Liver (tissue), 9 donors: ENCODE results near the gene SYT2. TPM values are rescaled to one million over a fixed set of nuclear protein-coding genes. Genes with fewer than 3 reads are reported as not detected.

Experiments used
- DNase-seq: peaks from one replicate; pipeline ENCODE4 v3.0.0-alpha.2; 2017; ENCODE audit warnings: low spot score
- H3K27ac ChIP-seq, 2 donors: one replicate each; pipeline ENCODE4 v1.7.0; 2013; ENCODE audit warnings: inconsistent platforms in 2 of 2, low read length in 2 of 2, control low read depth in 1 of 2, low read depth in 1 of 2, mild to moderate bottlenecking in 1 of 2
- H3K27me3 ChIP-seq, 4 donors: one replicate each; pipeline versions ENCODE4 v1.6.1 to v1.7.0; 2013; ENCODE audit warnings: low read length in 3 of 4, inconsistent platforms in 1 of 4, mild to moderate bottlenecking in 1 of 4, moderate library complexity in 1 of 4; ENCODE audit not compliant: control insufficient read depth in 4 of 4, insufficient read depth in 4 of 4
- H3K36me3 ChIP-seq, 4 donors: one replicate each; pipeline versions ENCODE4 v1.6.1 to v1.7.0; 2013; ENCODE audit warnings: low read length in 3 of 4, mild to moderate bottlenecking in 3 of 4, low read depth in 1 of 4, moderate library complexity in 1 of 4; ENCODE audit not compliant: control insufficient read depth in 4 of 4, insufficient read depth in 3 of 4
- H3K4me1 ChIP-seq, 4 donors: one replicate each; pipeline versions ENCODE4 v1.6.1 to v1.7.0; 2013; ENCODE audit warnings: low read length in 3 of 4, mild to moderate bottlenecking in 3 of 4, moderate library complexity in 1 of 4; ENCODE audit not compliant: control insufficient read depth in 4 of 4, insufficient read depth in 4 of 4
- H3K4me3 ChIP-seq, 3 donors: one replicate each; pipeline versions ENCODE4 v1.6.1 to v1.7.0; 2013; ENCODE audit warnings: low read length in 3 of 3, control low read depth in 1 of 3, low read depth in 1 of 3, mild to moderate bottlenecking in 1 of 3
- H3K9ac ChIP-seq, 2 donors: one replicate each; pipeline ENCODE4 v1.7.0; 2013; ENCODE audit warnings: low read length in 2 of 2, mild to moderate bottlenecking in 2 of 2, moderate library complexity in 2 of 2, control low read depth in 1 of 2, low read depth in 1 of 2
- H3K9me3 ChIP-seq, 4 donors: one replicate each; pipeline versions ENCODE4 v1.6.1 to v1.7.0; 2013; ENCODE audit warnings: low read length in 3 of 4; ENCODE audit not compliant: control insufficient read depth in 4 of 4
- ATF3 ChIP-seq: IDR thresholded peaks from 2 replicates; pipeline ENCODE4 v1.6.1; 2016; ENCODE audit warnings: antibody characterized with exemption
- CTCF ChIP-seq: fragments of 150-350 bp; IDR thresholded peaks from 2 replicates; pipeline ENCODE4 v1.5.1; 2017; ENCODE audit warnings: improper control_type of control experiment, low read depth, low read length; ENCODE audit not compliant: missing input control
- EGR1 ChIP-seq, 2 donors: IDR thresholded peaks; 2 replicates each; pipeline ENCODE4 v1.6.1; 2016 to 2018; ENCODE audit warnings: antibody characterized with exemption in 2 of 2, low read depth in 2 of 2
- FOXA1 ChIP-seq: IDR thresholded peaks from 2 replicates; pipeline ENCODE4 v1.6.1; 2016; ENCODE audit warnings: antibody characterized with exemption
- FOXA2 ChIP-seq: IDR thresholded peaks from 2 replicates; pipeline ENCODE4 v1.6.1; 2016; ENCODE audit warnings: antibody characterized with exemption
- GABPA ChIP-seq, 2 donors: IDR thresholded peaks in 1 of 2; conservative IDR thresholded peaks in 1 of 2; 2 replicates each; pipeline ENCODE4 v1.6.1; 2016; ENCODE audit warnings: antibody characterized with exemption in 2 of 2, mild to moderate bottlenecking in 1 of 2, moderate library complexity in 1 of 2
- HNF4A ChIP-seq, 2 donors: conservative IDR thresholded peaks; 2 replicates each; pipeline ENCODE4 v1.6.1; 2016; ENCODE audit warnings: antibody characterized with exemption in 2 of 2, mild to moderate bottlenecking in 2 of 2
- HNF4G ChIP-seq: IDR thresholded peaks from 2 replicates; pipeline ENCODE4 v1.6.1; 2016; ENCODE audit warnings: antibody characterized with exemption
- JUND ChIP-seq, 2 donors: IDR thresholded peaks; 2 replicates each; pipeline ENCODE4 v1.6.1; 2016; ENCODE audit warnings: antibody characterized with exemption in 2 of 2
- MAX ChIP-seq: IDR thresholded peaks from 2 replicates; pipeline ENCODE4 v1.6.1; 2016; ENCODE audit warnings: antibody characterized with exemption
- NR2F2 ChIP-seq: IDR thresholded peaks from 2 replicates; pipeline ENCODE4 v1.6.1; 2016; ENCODE audit warnings: antibody characterized with exemption
- REST ChIP-seq: IDR thresholded peaks from 2 replicates; pipeline ENCODE4 v1.6.1; 2016; ENCODE audit warnings: antibody characterized with exemption, mild to moderate bottlenecking
- RXRA ChIP-seq, 2 donors: IDR thresholded peaks; 2 replicates each; pipeline ENCODE4 v1.6.1; 2017 to 2018; ENCODE audit warnings: antibody characterized with exemption in 2 of 2, mild to moderate bottlenecking in 1 of 2
- SP1 ChIP-seq: IDR thresholded peaks from 2 replicates; pipeline ENCODE4 v1.6.1; 2018; ENCODE audit warnings: antibody characterized with exemption, mild to moderate bottlenecking
- TAF1 ChIP-seq: conservative IDR thresholded peaks from 2 replicates; pipeline ENCODE4 v1.6.1; 2016; ENCODE audit warnings: antibody characterized with exemption, mild to moderate bottlenecking
- YY1 ChIP-seq: IDR thresholded peaks from 2 replicates; pipeline ENCODE4 v1.6.1; 2016; ENCODE audit warnings: antibody characterized with exemption, mild to moderate bottlenecking
- ZBTB33 ChIP-seq: IDR thresholded peaks from 2 replicates; pipeline ENCODE4 v1.6.1; 2016; ENCODE audit warnings: antibody characterized with exemption
- WGBS: extraction: QIAGEN DNeasy Blood & Tissue Kit; methylation state at CpG from one replicate; pipeline ENCODE4 v1.1.7; 2013; 5-methylcytosine and 5-hydroxymethylcytosine counted together
- polyA plus RNA-seq, 2 donors: library from polyadenylated mRNA; stranded (reverse) in 1 of 2; unstranded in 1 of 2; fragments of 200-250 nt in 1 of 2; fragments of >200 nt in 1 of 2; fragmentation: Nextera tagmentation in 1 of 2; extraction: Ambion mirVana in 1 of 2; gene quantifications; one replicate each; pipeline versions ENCODE4 v1.2.1 to v1.2.3, GENCODE V29; 2013 to 2015
- total RNA-seq, 2 donors: library from RNA; depleted of rRNA; stranded (reverse); fragments of >200 nt; gene quantifications; one replicate each; pipeline ENCODE4 v1.2.3, GENCODE V29; 2014
- donor health status: healthy.
- donor health status: healthy.
- donor health status: healthy.
- donor health status: healthy.
- donor health status: healthy.

Gene SYT2
- total and polyA plus RNA-seq, 4 donors: under 0.01 to 0.07 TPM; not detected in 2

GRCh38 chr1:202648605-202649226, 61.5 kb downstream of the SYT2 start:
- no peak for DNase-seq
- Histone ChIP-seq H3K27me3 (peaks cover 0 to 11% (median 4%) of the 10 kb centered on the region in 4 donors), H3K27ac (no peak overlapping the region), H3K4me1 (peaks cover 0 to 5% (median 2%) of the 10 kb centered on the region in 4 donors), H3K36me3 (no peaks in the 10 kb centered on the region), H3K9me3 (no peaks in the 10 kb centered on the region), H3K4me3 (no peak overlapping the region), H3K9ac (no peak overlapping the region)
- 66% methylated on average over 2 of the region's 2 CpGs for WGBS
- TF ChIP-seq MAX (no peak), ZBTB33 (no peak), GABPA (IDR thresholded peaks at IDR 0.05 in 1 of 2, conservative IDR thresholded peaks at IDR 0.05 in 1 of 2) (no peak), FOXA1 (no peak), SP1 (no peak), JUND (IDR thresholded peaks at IDR 0.05) (no peak), REST (no peak), NR2F2 (no peak), FOXA2 (no peak)

GRCh38 chr1:202645097-202645476, 65.2 kb downstream of the SYT2 start:
- no peaks in the 10 kb centered on the region for H3K9me3 ChIP-seq

More at GRCh38 chr1:202645097-202645476, 65.2 kb downstream of the SYT2 start:
- H3K9ac ChIP-seq: no peak overlapping the region
- H3K27ac ChIP-seq: no peak overlapping the region
- H3K36me3 ChIP-seq: no peaks in the 10 kb centered on the region
- no peak overlapping the region for H3K4me3 ChIP-seq
- 34% methylated on average over 6 of the region's 6 CpGs for WGBS
- TF ChIP-seq HNF4G: no peak
- no peak for TF ChIP-seq CTCF
- TF ChIP-seq JUND (IDR thresholded peaks at IDR 0.05): no peak
- TF ChIP-seq NR2F2: no peak
- TF ChIP-seq FOXA1: no peak
- TF ChIP-seq REST: no peak
- TF ChIP-seq SP1: no peak
- TF ChIP-seq ATF3: no peak
- TF ChIP-seq EGR1 (IDR thresholded peaks at IDR 0.05; ENCODE audit: low read depth in 2 of 2): no peak
- no peak for TF ChIP-seq MAX
- TF ChIP-seq FOXA2: no peak
- no peak for TF ChIP-seq TAF1
- no peak for TF ChIP-seq HNF4A (conservative IDR thresholded peaks at IDR 0.05)
- no peak for TF ChIP-seq YY1
- no peak for TF ChIP-seq RXRA (IDR thresholded peaks at IDR 0.05)
- no peak for DNase-seq
- H3K27me3 ChIP-seq: peaks cover 0 to 10% (median 7%) of the 10 kb centered on the region in 4 donors
- H3K4me1 ChIP-seq: peaks cover 7 to 17% (median 11%) of the 10 kb centered on the region in 4 donors
